B cell (primary cell): ENCODE data around the gene RNPC3. TPM values are rescaled to one million over a fixed set of nuclear protein-coding genes. Genes with fewer than 3 reads are reported as not detected.

Source experiments
- ATAC-seq: fragments of 200-7000 bp; cut with Tn5 transposase; one replicate; pipeline ENCODE4 v1.10.0; 2021; ENCODE audit warnings: low read depth, mild to moderate bottlenecking, moderate number of reproducible peaks, moderate library complexity
- CTCF ChIA-PET: fragments of 350-600 bp; sonication (Branson Sonifier 250); formaldehyde crosslinking; loops from one replicate; lab custom pipeline; 2021; ENCODE audit warnings: antibody characterized with exemption, inconsistent platforms; lab: Charles Lee
- POLR2A ChIA-PET: fragments of 350-600 bp; sonication (Branson Sonifier 250); formaldehyde crosslinking; loops from one replicate; lab custom pipeline; 2021; ENCODE audit warnings: antibody characterized with exemption; lab: Charles Lee
- DNase-seq: peaks from one replicate; pipeline ENCODE4 v3.0.0; 2013
- H2AFZ ChIP-seq: 2 replicates; pipeline ENCODE4 v1.6.1; 2012; ENCODE audit warnings: mild to moderate bottlenecking, low read depth, low read length; ENCODE audit not compliant: insufficient read depth, poor library complexity, severe bottlenecking
- H3K27ac ChIP-seq, 2 donors: 1 replicate in 1 of 2; 2 replicates in 1 of 2; pipeline ENCODE4 v1.5.1; 2012 to 2013; ENCODE audit warnings: low read length in 2 of 2, mild to moderate bottlenecking in 2 of 2, moderate library complexity in 1 of 2
- H3K27me3 ChIP-seq, 4 experiments: fragments of 200-600 bp in 1 of 4; sonication (generic) in 1 of 4; replicated peaks in 1 of 4; 1 replicate in 2 of 4; 2 replicates in 2 of 4; pipeline versions ENCODE4 v1.6.1 to v1.7.0; 2013 to 2016; ENCODE audit warnings: low read length in 3 of 4, mild to moderate bottlenecking in 2 of 4, mixed read lengths in 1 of 4, moderate library complexity in 1 of 4; ENCODE audit not compliant: insufficient read depth in 4 of 4, control insufficient read depth in 3 of 4; ENCODE audit errors: control extremely low read depth in 1 of 4
- H3K36me3 ChIP-seq, 2 experiments: replicated peaks in 1 of 2; 1 replicate in 1 of 2; 2 replicates in 1 of 2; pipeline versions ENCODE4 v1.6.1 to v1.7.1; 2013; ENCODE audit warnings: low read length in 1 of 2; ENCODE audit not compliant: insufficient read depth in 2 of 2, control insufficient read depth in 1 of 2; ENCODE audit errors: control extremely low read depth in 1 of 2, extremely low read depth in 1 of 2
- H3K4me1 ChIP-seq, 2 donors: fragments of 200-600 bp in 1 of 2; sonication (generic) in 1 of 2; 1 replicate in 1 of 2; 2 replicates in 1 of 2; pipeline versions ENCODE4 v1.5.1 to v1.6.1; 2013 to 2017; ENCODE audit warnings: low read length in 2 of 2; ENCODE audit not compliant: control insufficient read depth in 2 of 2, insufficient read depth in 2 of 2
- H3K4me2 ChIP-seq: replicated peaks from 2 replicates; pipeline ENCODE3; 2012; ENCODE audit warnings: mild to moderate bottlenecking, low read depth, low read length; ENCODE audit not compliant: poor library complexity, severe bottlenecking
- H3K4me3 ChIP-seq, 5 experiments: fragments of 200-600 bp in 1 of 5; sonication (generic) in 1 of 5; 1 replicate in 3 of 5; 2 replicates in 2 of 5; pipeline versions ENCODE4 v1.5.1 to v1.7.0; 2011 to 2016; ENCODE audit warnings: low read length in 4 of 5, mild to moderate bottlenecking in 4 of 5, low read depth in 2 of 5, control low read depth in 1 of 5, moderate library complexity in 1 of 5; ENCODE audit not compliant: insufficient read depth in 1 of 5; ENCODE audit errors: control extremely low read depth in 1 of 5, extremely low read depth in 1 of 5
- H3K79me2 ChIP-seq: fragments of 200-600 bp; sonication (generic); one replicate; pipeline ENCODE4 v1.6.0; 2016; ENCODE audit warnings: low read length; ENCODE audit not compliant: control insufficient read depth, insufficient read depth
- H3K9ac ChIP-seq: fragments of 200-600 bp; sonication (generic); 2 replicates; pipeline ENCODE4 v1.6.1; 2017; ENCODE audit warnings: mild to moderate bottlenecking, low read length, moderate library complexity
- H3K9me3 ChIP-seq, 3 donors: one replicate each; pipeline versions ENCODE4 v1.6.1 to v1.7.1; 2013; ENCODE audit warnings: low read length in 2 of 3; ENCODE audit not compliant: control insufficient read depth in 2 of 3, insufficient read depth in 1 of 3; ENCODE audit errors: control extremely low read depth in 1 of 3
- H4K20me1 ChIP-seq: 2 replicates; pipeline ENCODE4 v1.6.0; 2012; ENCODE audit warnings: mild to moderate bottlenecking, low read length; ENCODE audit not compliant: insufficient read depth, control insufficient read depth, poor library complexity, severe bottlenecking
- H3K27ac Mint-ChIP-seq: one replicate; pipeline ENCODE4 v1.8.0; 2021; ENCODE audit warnings: mixed read lengths
- H3K27me3 Mint-ChIP-seq: one replicate; pipeline ENCODE4 v1.8.0; 2021; ENCODE audit warnings: mixed read lengths
- H3K4me1 Mint-ChIP-seq: one replicate; pipeline ENCODE4 v1.8.0; 2021; ENCODE audit warnings: mixed read lengths
- H3K4me3 Mint-ChIP-seq: one replicate; pipeline ENCODE4 v1.8.0; 2021; ENCODE audit warnings: mixed read lengths
- H3K9me3 Mint-ChIP-seq: one replicate; pipeline ENCODE4 v1.8.0; 2022; ENCODE audit warnings: mixed read lengths; ENCODE audit not compliant: insufficient read depth
- CTCF ChIP-seq: fragments of 200-600 bp; IDR thresholded peaks from one replicate; pipeline ENCODE4 v1.8.0; 2022; ENCODE audit warnings: antibody characterized with exemption, mild to moderate bottlenecking
- EZH2 ChIP-seq: IDR thresholded peaks from 2 replicates; pipeline ENCODE4 v1.6.1; 2012; ENCODE audit warnings: borderline replicate concordance, low read depth, mild to moderate bottlenecking, moderate library complexity, low read length; ENCODE audit not compliant: insufficient read depth, poor library complexity, severe bottlenecking
- WGBS: methylation state at CpG from one replicate; pipeline ENCODE4 v1.1.5; 2013; ENCODE audit warnings: missing lambda C conversion rate; ENCODE audit not compliant: insufficient coverage; 5-methylcytosine and 5-hydroxymethylcytosine counted together
- intact Hi-C: fragments of 100-400 bp; cut with micrococcal nuclease; formaldehyde crosslinking; loops from one replicate; pipeline ENCODE4 v1.10.0; 2022
- polyA minus RNA-seq: library from RNA; depleted of rRNA, polyadenylated mRNA; stranded (reverse); fragments of >200 nt; gene quantifications from 2 replicates; pipeline ENCODE4 v1.2.3, GENCODE V29; 2012
- polyA plus RNA-seq: library from polyadenylated mRNA; depleted of rRNA; stranded (reverse); fragments of >200 nt; gene quantifications from 2 replicates; pipeline ENCODE4 v1.2.3, GENCODE V29; 2012
- total RNA-seq, 2 donors: library from RNA; stranded (reverse); fragments of 120-200 nt in 1 of 2; gene quantifications; 1 replicate in 1 of 2; 2 replicates in 1 of 2; pipeline versions ENCODE4 v1.2.3 to v1.2.4, GENCODE V29; 2013 to 2022

RNPC3 gene
- total RNA-seq (82.6 and 83.6 TPM in 2 replicates), polyA plus RNA-seq (32.0 and 35.0 TPM in 2 replicates), polyA minus RNA-seq (10.3 and 17.9 TPM in 2 replicates)
- 26.3 TPM for total RNA-seq (2013)

GRCh38 chr1:103525607-103526507, at the start of gene RNPC3:
Gene RNPC3, plus strand, starts transcription at chr1:103525699. Its CDS starts 372 bp downstream, at chr1:103526071.
- ATAC-seq (peak; percentile 80), DNase-seq (peak; percentile 95)
- H3K9me3 ChIP-seq, result peaks cover 0 to 3% (median 0%) of the 10 kb centered on the region in 3 donors
- peaks cover 29% of the 10 kb centered on the region for H4K20me1 ChIP-seq
- ChIA-PET POLR2A (no interaction called here), CTCF (interaction anchor here (1.6 to 2.4 kb wide), 2 partner anchors 9 to 11 kb away, joined by 4 to 13 read pairs; no protein-coding TSS in a partner anchor)
- H3K36me3 ChIP-seq, result peaks cover 6 to 19% of the 10 kb centered on the region in 2 experiments
- peaks cover 52% of the 10 kb centered on the region for H3K79me2 ChIP-seq
- H3K4me1 ChIP-seq, result peaks cover 6 to 26% of the 10 kb centered on the region in 2 donors
- TF ChIP-seq EZH2 (no peak), CTCF (no peak)
- peak within 1 kb of the TSS; percentile 99 for H3K27ac Mint-ChIP-seq
- peak within 1 kb of the TSS; percentile 94 to 95 for H3K27ac ChIP-seq
- H3K27me3 ChIP-seq, result no peaks in the 10 kb centered on the region
- peak within 1 kb of the TSS; percentile 97 for H3K9ac ChIP-seq
- intact Hi-C loops, result no loop called here
- WGBS, result under 1% methylated on average over 45 of the region's 62 CpGs
- peak within 1 kb of the TSS; percentile 99 for H3K4me3 Mint-ChIP-seq
- peak within 1 kb of the TSS; percentile 86 for H2AFZ ChIP-seq
- H3K4me3 ChIP-seq, result peak within 1 kb of the TSS; percentile 82 to 100 (median 93)
- H3K4me2 ChIP-seq, result peak within 1 kb of the TSS; percentile 87
- H3K4me1 Mint-ChIP-seq, result peaks cover 44% of the 10 kb centered on the region
- no peaks in the 10 kb centered on the region for H3K27me3 Mint-ChIP-seq
- H3K9me3 Mint-ChIP-seq, result no peaks in the 10 kb centered on the region

DNA sequence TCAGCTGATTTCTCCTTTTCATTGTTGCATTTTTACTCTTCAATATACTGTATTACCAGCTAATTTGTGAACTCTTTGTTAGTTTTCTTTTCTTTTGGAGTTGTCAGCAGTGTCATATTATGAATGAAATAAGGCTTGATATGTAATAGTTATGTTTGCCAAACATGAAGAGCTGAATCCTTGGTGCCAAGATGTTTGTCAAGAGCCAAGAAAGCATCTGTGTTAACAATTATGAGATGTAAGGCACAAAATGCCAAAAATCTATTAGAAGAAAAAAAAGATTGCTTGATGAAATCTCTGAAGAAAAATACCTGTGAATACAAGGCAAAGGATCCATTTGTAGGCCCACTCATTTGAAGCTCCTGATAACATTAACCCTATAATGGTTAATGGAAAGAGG, 48.4 kb upstream of the RNPC3 start:
- Histone ChIP-seq H3K4me2 (no peak overlapping the region), H3K4me1 (no peaks in the 10 kb centered on the region), H3K27ac (no peak overlapping the region), H3K9me3 (no peaks in the 10 kb centered on the region), H4K20me1 (no peaks in the 10 kb centered on the region), H3K36me3 (no peaks in the 10 kb centered on the region), H3K27me3 (peaks cover 0 to 2% (median 0%) of the 10 kb centered on the region in 4 experiments), H2AFZ (no peak overlapping the region), H3K79me2 (no peaks in the 10 kb centered on the region), H3K9ac (no peak overlapping the region), H3K4me3 (no peak overlapping the region)
- CTCF ChIA-PET, result no interaction called here
- DNase-seq (no peak), ATAC-seq (no peak)
- H3K4me3 Mint-ChIP-seq, result no peak overlapping the region
- TF ChIP-seq EZH2 (no peak), CTCF (no peak)
- H3K27ac Mint-ChIP-seq, result no peak overlapping the region
- POLR2A ChIA-PET, result no interaction called here
- no peaks in the 10 kb centered on the region for H3K9me3 Mint-ChIP-seq
- H3K27me3 Mint-ChIP-seq, result peaks cover 3% of the 10 kb centered on the region
- H3K4me1 Mint-ChIP-seq, result no peaks in the 10 kb centered on the region
- intact Hi-C loops, result no loop called here
